Upper lobe of left lung (tissue), 4 donors: ENCODE measurements around the gene TMC7.

Experiments used
- CTCF ChIP-seq, 6 experiments: fragments of 450-650 bp in 4 of 6; fragments of 200-600 bp in 2 of 6; sonication (generic) in 2 of 6; IDR thresholded peaks; one replicate each; pipeline ENCODE4 v1.5.1; 2016 to 2019; ENCODE audit warnings: antibody characterized with exemption in 6 of 6
- POLR2AphosphoS5 ChIP-seq, 2 donors: sonication (generic); formaldehyde crosslinking; IDR thresholded peaks; one replicate each; pipeline ENCODE4 v1.5.1; 2017; ENCODE audit warnings: antibody characterized with exemption in 2 of 2

- TF ChIP-seq CTCF (IDR thresholded peaks at IDR 0.05) (no peak), POLR2AphosphoS5 (IDR thresholded peaks at IDR 0.05) (no peak)
Measured at GRCh38 chr16:19083670-19084069, 99.9 kb downstream of the TMC7 start.
